CD8-positive, alpha-beta memory T cell (primary cell): ENCODE results near the gene TACR2. TPM values are rescaled to one million over a fixed set of nuclear protein-coding genes. Genes with fewer than 3 reads are reported as not detected.

ENCODE experiments used
- CTCF ChIA-PET: fragments of 350-600 bp; sonication (Branson Sonifier 250); formaldehyde crosslinking; loops from one replicate; lab custom pipeline; 2021; ENCODE audit warnings: antibody characterized with exemption; lab: Charles Lee
- POLR2A ChIA-PET: fragments of 350-600 bp; sonication (Branson Sonifier 250); formaldehyde crosslinking; loops from one replicate; lab custom pipeline; 2021; ENCODE audit warnings: antibody characterized with exemption; lab: Charles Lee
- DNase-seq, 5 donors: peaks; one replicate each; pipeline versions ENCODE4 v3.0.0 to v3.0.0-alpha.2; 2020 to 2022; ENCODE audit warnings: mixed read lengths in 1 of 5
- H3K27ac ChIP-seq: one replicate; pipeline ENCODE4 v1.7.0; 2013; ENCODE audit warnings: low read depth, mild to moderate bottlenecking, low read length, moderate library complexity
- H3K27me3 ChIP-seq: 2 replicates; pipeline ENCODE4 v1.7.0; 2013; ENCODE audit warnings: low read length, mild to moderate bottlenecking; ENCODE audit not compliant: insufficient read depth, poor library complexity, severe bottlenecking
- H3K36me3 ChIP-seq: 2 replicates; pipeline ENCODE4 v1.7.0; 2013; ENCODE audit warnings: mild to moderate bottlenecking, low read length, moderate library complexity; ENCODE audit not compliant: insufficient read depth
- H3K4me1 ChIP-seq: 2 replicates; pipeline ENCODE4 v1.7.0; 2013; ENCODE audit warnings: mild to moderate bottlenecking, low read length, moderate library complexity; ENCODE audit not compliant: insufficient read depth
- H3K4me3 ChIP-seq: 2 replicates; pipeline ENCODE4 v1.7.0; 2013; ENCODE audit warnings: mild to moderate bottlenecking, low read length
- H3K9me3 ChIP-seq: 2 replicates; pipeline ENCODE4 v1.7.0; 2013; ENCODE audit warnings: mild to moderate bottlenecking, low read length
- H3K27ac Mint-ChIP-seq, 8 donors: one replicate each; pipeline ENCODE4 v1.8.0; 2020 to 2021; ENCODE audit warnings: mixed read lengths in 8 of 8, mild to moderate bottlenecking in 6 of 8, inconsistent platforms in 3 of 8, moderate library complexity in 3 of 8
- H3K27me3 Mint-ChIP-seq, 2 donors: one replicate each; pipeline ENCODE4 v1.8.0; 2020 to 2021; ENCODE audit warnings: mixed read lengths in 2 of 2, mild to moderate bottlenecking in 1 of 2, moderate library complexity in 1 of 2
- H3K36me3 Mint-ChIP-seq, 3 donors: one replicate each; pipeline ENCODE4 v1.8.0; 2020 to 2021; ENCODE audit warnings: mixed read lengths in 3 of 3, inconsistent platforms in 1 of 3, mild to moderate bottlenecking in 1 of 3
- H3K4me1 Mint-ChIP-seq, 3 donors: one replicate each; pipeline ENCODE4 v1.8.0; 2020 to 2021; ENCODE audit warnings: mixed read lengths in 3 of 3, inconsistent platforms in 1 of 3, mild to moderate bottlenecking in 1 of 3
- H3K4me3 Mint-ChIP-seq, 7 donors: one replicate each; pipeline ENCODE4 v1.8.0; 2020 to 2021; ENCODE audit warnings: mixed read lengths in 7 of 7, mild to moderate bottlenecking in 6 of 7, moderate library complexity in 4 of 7, inconsistent platforms in 2 of 7
- H3K9me3 Mint-ChIP-seq, 5 donors: one replicate each; pipeline ENCODE4 v1.8.0; 2020 to 2022; ENCODE audit warnings: mixed read lengths in 5 of 5, mild to moderate bottlenecking in 3 of 5, moderate library complexity in 2 of 5, inconsistent platforms in 1 of 5
- polyA plus RNA-seq: library from polyadenylated mRNA; unstranded; fragments of 300-500 nt; fragmentation: Illumina TruSeq; gene quantifications from one replicate; pipeline ENCODE4 v1.2.3, GENCODE V29; 2021
- total RNA-seq, 2 experiments: library from RNA; stranded (reverse); gene quantifications; one replicate each; pipeline ENCODE4 v1.2.3, GENCODE V29; 2021

TACR2 gene
- total and polyA plus RNA-seq, 3 experiments from 2014 or later = not detected

DNA sequence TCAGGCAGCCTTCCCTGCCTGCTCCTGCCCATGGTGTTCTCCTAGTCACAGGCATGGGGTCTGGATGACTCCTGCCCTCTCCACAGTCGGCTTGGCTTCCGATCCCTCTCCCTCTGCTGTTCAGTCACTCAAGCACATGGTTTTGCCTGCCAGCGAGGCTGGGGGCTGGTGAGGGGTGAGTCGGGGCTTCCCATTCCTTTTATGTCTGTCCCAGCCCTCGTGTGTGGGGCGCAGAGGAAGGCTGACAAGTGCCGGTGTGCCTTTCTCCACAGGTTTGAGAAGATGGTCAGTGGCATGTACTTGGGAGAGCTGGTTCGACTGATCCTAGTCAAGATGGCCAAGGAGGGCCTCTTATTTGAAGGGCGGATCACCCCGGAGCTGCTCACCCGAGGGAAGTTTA, 40.1 kb downstream of the TACR2 start:
- POLR2A ChIA-PET = interaction anchor here (0.8 kb wide), 1 partner anchor 14 kb away, joined by 3 read pairs; no protein-coding TSS in a partner anchor
- Mint-ChIP-seq H3K9me3 (no peaks in the 10 kb centered on the region), H3K36me3 (peaks cover 11 to 87% (median 17%) of the 10 kb centered on the region in 3 donors), H3K4me3 (no peak overlapping the region), H3K27me3 (no peaks in the 10 kb centered on the region), H3K27ac (peak overlapping the region in 2 of 8 donors; percentile 2 to 84), H3K4me1 (peaks cover 0 to 7% (median 3%) of the 10 kb centered on the region in 3 donors)
- Histone ChIP-seq H3K27me3 (no peaks in the 10 kb centered on the region), H3K4me1 (no peaks in the 10 kb centered on the region), H3K9me3 (no peaks in the 10 kb centered on the region), H3K36me3 (peaks cover 44% of the 10 kb centered on the region), H3K4me3 (no peak overlapping the region), H3K27ac (no peak overlapping the region)
- DNase-seq = no peak
- CTCF ChIA-PET = no interaction called here

DNA sequence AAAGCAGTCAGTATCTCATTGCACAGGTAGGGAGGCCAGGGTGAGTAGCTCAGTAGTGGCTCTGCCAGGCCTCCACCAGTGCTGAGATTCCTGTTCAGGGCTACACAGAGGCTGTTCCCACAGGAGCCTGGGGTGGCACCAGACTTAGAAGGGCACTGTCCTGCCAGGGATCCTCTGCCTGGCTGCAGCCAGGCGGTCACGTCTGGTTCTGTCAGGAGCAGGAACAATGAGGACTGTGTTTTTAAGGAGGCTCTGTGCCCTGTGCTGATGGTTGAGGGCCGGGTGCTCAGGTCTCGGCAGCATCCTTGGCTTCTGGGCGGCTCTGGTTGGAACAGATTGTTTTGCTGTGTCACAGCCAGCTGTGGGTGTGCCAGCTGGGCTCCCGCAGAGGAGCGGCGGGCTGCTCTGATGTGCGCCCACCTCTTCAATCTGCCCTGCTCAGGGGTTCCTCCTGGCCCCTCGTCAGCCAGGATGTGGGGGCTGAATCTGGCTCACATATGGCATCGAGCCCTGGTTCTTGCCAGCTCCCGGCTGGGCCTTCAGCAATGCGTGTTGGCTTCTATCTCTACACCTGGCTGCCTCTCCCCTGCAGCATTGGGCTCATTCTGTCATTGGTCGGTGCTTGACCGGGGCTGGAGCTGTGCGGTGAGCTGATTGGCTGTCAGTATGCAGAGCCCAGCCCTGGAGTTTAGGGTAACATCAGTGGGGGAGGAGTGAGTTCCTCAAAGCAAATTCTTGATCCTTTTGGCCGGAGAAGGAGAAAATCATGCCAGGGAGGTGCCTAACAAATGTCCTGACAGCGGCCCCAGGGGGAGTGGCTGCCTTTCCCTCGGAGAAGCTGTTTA, 41.2 kb downstream of the TACR2 start:
- H3K4me1 Mint-ChIP-seq = peaks cover 0 to 12% (median 3%) of the 10 kb centered on the region in 3 donors
- Histone ChIP-seq H3K9me3 (no peaks in the 10 kb centered on the region), H3K27me3 (no peaks in the 10 kb centered on the region), H3K4me1 (no peaks in the 10 kb centered on the region), H3K4me3 (no peak overlapping the region), H3K27ac (no peak overlapping the region), H3K36me3 (peaks cover 42% of the 10 kb centered on the region)
- H3K4me3 Mint-ChIP-seq = no peak overlapping the region
- ChIA-PET POLR2A (interaction anchor here (0.8 kb wide), 1 partner anchor 13 kb away, joined by 3 read pairs; no protein-coding TSS in a partner anchor), CTCF (interaction anchor here (1.1 kb wide), 1 partner anchor 17 kb away, joined by 3 read pairs; no protein-coding TSS in a partner anchor)
- no peaks in the 10 kb centered on the region for H3K27me3 Mint-ChIP-seq
- H3K27ac Mint-ChIP-seq = peak overlapping the region in 4 of 8 donors; percentile 33 to 91 (median 81)
- DNase-seq = no peak
- H3K36me3 Mint-ChIP-seq = peaks cover 14 to 89% (median 23%) of the 10 kb centered on the region in 3 donors
- H3K9me3 Mint-ChIP-seq = no peaks in the 10 kb centered on the region

GRCh38 chr10:69374931-69375306, 41.8 kb downstream of the TACR2 start:
- Mint-ChIP-seq H3K27ac (peak overlapping the region in 5 of 8 donors; percentile 60 to 91 (median 84)), H3K4me3 (no peak overlapping the region), H3K9me3 (no peaks in the 10 kb centered on the region), H3K27me3 (no peaks in the 10 kb centered on the region), H3K4me1 (peaks cover 0 to 18% (median 3%) of the 10 kb centered on the region in 3 donors), H3K36me3 (peaks cover 19 to 90% (median 26%) of the 10 kb centered on the region in 3 donors)
- ChIA-PET POLR2A (no interaction called here), CTCF (interaction anchor here (1.1 kb wide), 1 partner anchor 18 kb away, joined by 3 read pairs; no protein-coding TSS in a partner anchor)
- H3K36me3 ChIP-seq = peaks cover 42% of the 10 kb centered on the region
- no peaks in the 10 kb centered on the region for H3K9me3 ChIP-seq
- DNase-seq = no peak
- H3K4me1 ChIP-seq = no peaks in the 10 kb centered on the region
- H3K4me3 ChIP-seq = no peak overlapping the region
- H3K27me3 ChIP-seq = no peaks in the 10 kb centered on the region
- H3K27ac ChIP-seq = no peak overlapping the region

DNA sequence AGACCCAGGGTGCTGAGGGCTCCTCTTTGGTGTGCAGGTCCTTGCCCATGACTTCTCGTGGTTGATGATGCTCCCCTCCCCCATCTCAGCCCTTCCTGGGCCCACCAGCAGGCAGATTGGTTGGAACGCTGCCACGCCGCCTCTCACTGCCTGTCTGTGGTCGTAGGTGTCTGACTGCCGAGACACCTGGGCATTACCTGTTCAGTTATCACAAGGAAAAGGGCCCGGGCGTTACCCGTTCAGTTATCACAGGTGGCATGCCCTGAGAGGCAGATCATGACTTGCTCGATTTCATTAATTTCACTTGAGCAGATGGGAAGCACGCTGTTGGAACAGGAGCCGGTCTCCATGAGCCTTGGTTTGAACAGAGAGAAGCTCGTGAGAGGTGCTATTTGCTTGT, 42.5 kb downstream of the TACR2 start:
- CTCF ChIA-PET = no interaction called here
- H3K27me3 ChIP-seq = no peaks in the 10 kb centered on the region
- peak overlapping the region in 7 of 8 donors; percentile 19 to 91 (median 84) for H3K27ac Mint-ChIP-seq

DNA sequence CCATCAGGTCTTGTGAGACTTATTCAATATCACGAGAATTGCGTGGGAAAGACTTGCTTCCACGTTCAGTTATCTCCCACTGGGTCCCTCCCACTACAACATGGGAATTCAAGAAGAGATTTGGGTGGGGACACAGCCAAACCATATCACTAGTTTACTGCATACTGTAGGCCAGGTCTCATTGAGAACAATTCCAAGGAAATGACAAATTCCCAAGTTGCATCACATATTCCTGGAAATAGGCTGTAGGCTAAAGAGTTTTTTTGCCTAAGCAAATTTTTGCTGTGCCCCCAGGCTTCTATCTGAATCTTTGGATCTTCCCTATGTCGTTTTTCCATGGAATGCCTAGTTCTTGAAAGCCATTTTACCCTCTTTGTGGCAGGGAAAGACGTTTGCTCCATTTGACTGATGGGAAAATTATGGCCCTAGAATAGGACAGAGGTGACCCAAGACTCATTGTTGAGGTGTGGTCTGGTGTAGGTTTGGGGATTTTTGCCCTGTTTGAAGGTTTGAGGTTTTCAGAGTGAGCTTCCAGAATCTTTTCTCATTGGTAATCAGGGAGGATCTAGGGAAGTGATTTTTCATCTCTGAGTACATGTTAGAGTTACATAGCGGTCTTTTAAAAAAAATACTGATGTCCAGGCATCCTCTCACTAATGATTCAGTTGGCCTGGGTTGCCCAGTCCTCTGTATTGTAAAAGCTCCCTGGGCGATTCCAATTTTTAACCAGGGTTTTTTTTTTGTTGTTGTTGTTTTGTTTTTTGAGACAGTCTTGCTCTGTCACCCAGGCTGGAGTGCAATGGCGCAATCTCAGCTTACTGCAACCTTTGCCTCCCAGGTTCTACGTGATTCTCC, 44.4 kb downstream of the TACR2 start:
- H3K27me3 Mint-ChIP-seq = peaks cover 0 to 2% of the 10 kb centered on the region in 2 donors
- no peak overlapping the region for H3K4me3 ChIP-seq
- CTCF ChIA-PET = interaction anchor here (1.2 kb wide), 1 partner anchor 36 kb away, joined by 3 read pairs; no protein-coding TSS in a partner anchor
- H3K27me3 ChIP-seq = no peaks in the 10 kb centered on the region
- no peak overlapping the region for H3K4me3 Mint-ChIP-seq
- no peaks in the 10 kb centered on the region for H3K4me1 ChIP-seq
- H3K27ac Mint-ChIP-seq = peak overlapping the region in 6 of 8 donors; percentile 17 to 70 (median 54)
- H3K9me3 Mint-ChIP-seq = no peaks in the 10 kb centered on the region
- H3K36me3 ChIP-seq = peaks cover 50% of the 10 kb centered on the region
- no peaks in the 10 kb centered on the region for H3K9me3 ChIP-seq
- H3K27ac ChIP-seq = no peak overlapping the region
- POLR2A ChIA-PET = no interaction called here
- peaks cover 0 to 18% (median 3%) of the 10 kb centered on the region in 3 donors for H3K4me1 Mint-ChIP-seq
- no peak for DNase-seq
- H3K36me3 Mint-ChIP-seq = peaks cover 16 to 91% (median 25%) of the 10 kb centered on the region in 3 donors

More for the DNA sequence above, 42.5 kb downstream of the TACR2 start:
- Mint-ChIP-seq H3K27me3 (peaks cover 0 to under 1% of the 10 kb centered on the region in 2 donors), H3K9me3 (no peaks in the 10 kb centered on the region), H3K36me3 (peaks cover 22 to 90% (median 28%) of the 10 kb centered on the region in 3 donors), H3K4me1 (peaks cover 0 to 18% (median 3%) of the 10 kb centered on the region in 3 donors), H3K4me3 (no peak overlapping the region)
- Histone ChIP-seq H3K27ac (no peak overlapping the region), H3K36me3 (peaks cover 42% of the 10 kb centered on the region), H3K4me1 (no peaks in the 10 kb centered on the region), H3K4me3 (no peak overlapping the region), H3K9me3 (no peaks in the 10 kb centered on the region)
- POLR2A ChIA-PET = no interaction called here
- peak in 1 of 5 donors; percentile 23 for DNase-seq

DNA sequence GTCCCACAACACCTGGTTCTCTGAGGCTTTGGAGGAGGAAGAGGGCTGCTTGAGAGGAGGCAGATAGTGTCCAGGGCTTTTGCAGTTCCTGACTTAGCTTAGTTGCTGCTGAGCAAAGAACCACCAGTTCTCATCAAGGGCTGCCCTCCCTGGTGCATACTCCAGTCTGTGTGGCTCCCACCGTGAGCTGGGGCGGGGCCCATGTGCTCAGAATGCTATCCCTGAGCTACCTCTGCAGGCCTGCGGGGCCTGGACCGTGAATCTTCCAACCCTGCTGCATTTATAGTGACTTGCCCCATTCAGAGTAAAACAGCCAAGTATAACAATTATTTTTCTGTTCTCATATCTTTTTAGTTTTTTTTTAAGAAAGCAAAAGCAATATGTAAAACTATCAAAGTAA, 49.2 kb downstream of the TACR2 start:
- Mint-ChIP-seq H3K9me3 (no peaks in the 10 kb centered on the region), H3K4me1 (peaks cover 11 to 32% (median 14%) of the 10 kb centered on the region in 3 donors), H3K27ac (peak overlapping the region in 3 of 8 donors; percentile 56 to 84 (median 70)), H3K4me3 (no peak overlapping the region), H3K36me3 (peaks cover 16 to 91% (median 32%) of the 10 kb centered on the region in 3 donors), H3K27me3 (peaks cover 0 to 2% of the 10 kb centered on the region in 2 donors)
- ChIA-PET POLR2A (no interaction called here), CTCF (no interaction called here)
- Histone ChIP-seq H3K4me3 (no peak overlapping the region), H3K27ac (no peak overlapping the region), H3K4me1 (peaks cover 7% of the 10 kb centered on the region), H3K9me3 (no peaks in the 10 kb centered on the region), H3K36me3 (peaks cover 50% of the 10 kb centered on the region), H3K27me3 (no peaks in the 10 kb centered on the region)
- no peak for DNase-seq

GRCh38 chr10:69366738-69367137, 50.0 kb downstream of the TACR2 start:
- H3K27me3 Mint-ChIP-seq = peaks cover 0 to 2% of the 10 kb centered on the region in 2 donors
- Histone ChIP-seq H3K36me3 (peaks cover 49% of the 10 kb centered on the region), H3K9me3 (no peaks in the 10 kb centered on the region), H3K27ac (no peak overlapping the region), H3K4me3 (no peak overlapping the region), H3K27me3 (no peaks in the 10 kb centered on the region), H3K4me1 (peaks cover 12% of the 10 kb centered on the region)
- DNase-seq = no peak
- H3K27ac Mint-ChIP-seq = peak overlapping the region in 5 of 8 donors; percentile 26 to 84 (median 65)
- H3K4me1 Mint-ChIP-seq = peaks cover 15 to 37% (median 17%) of the 10 kb centered on the region in 3 donors
- ChIA-PET CTCF (no interaction called here), POLR2A (no interaction called here)
- H3K9me3 Mint-ChIP-seq = no peaks in the 10 kb centered on the region
- H3K4me3 Mint-ChIP-seq = no peak overlapping the region
- H3K36me3 Mint-ChIP-seq = peaks cover 13 to 87% (median 28%) of the 10 kb centered on the region in 3 donors
